Large intestine (tissue), 3 donors: Measurements from ENCODE around the gene KIRREL3. TPM values are rescaled to one million over a fixed set of nuclear protein-coding genes. Genes with fewer than 3 reads are reported as not detected.

ENCODE experiments used
- DNase-seq, 2 donors: peaks; one replicate each; pipeline versions ENCODE4 v3.0.0 to v3.0.0-alpha.2; 2013
- H3K27ac ChIP-seq: one replicate; pipeline ENCODE4 v1.5.1; 2013; ENCODE audit warnings: low read length
- H3K27me3 ChIP-seq: 2 replicates; pipeline ENCODE4 v1.6.1; 2013; ENCODE audit warnings: low read length; ENCODE audit not compliant: control insufficient read depth, insufficient read depth
- H3K36me3 ChIP-seq: 2 replicates; pipeline ENCODE4 v1.6.1; 2013; ENCODE audit warnings: low read length; ENCODE audit not compliant: control insufficient read depth, insufficient read depth
- H3K4me1 ChIP-seq: one replicate; pipeline ENCODE4 v1.6.1; 2013; ENCODE audit warnings: low read length; ENCODE audit not compliant: control insufficient read depth, insufficient read depth
- H3K4me3 ChIP-seq: one replicate; pipeline ENCODE4 v1.5.1; 2013; ENCODE audit warnings: low read length
- H3K9me3 ChIP-seq: one replicate; pipeline ENCODE4 v1.6.1; 2013; ENCODE audit warnings: mild to moderate bottlenecking, low read depth, low read length, moderate library complexity; ENCODE audit not compliant: control insufficient read depth
- WGBS: methylation state at CpG from one replicate; pipeline ENCODE4 v1.1.5; 2013; ENCODE audit warnings: low lambda C conversion rate; ENCODE audit not compliant: insufficient coverage; 5-methylcytosine and 5-hydroxymethylcytosine counted together
- polyA plus RNA-seq: library from polyadenylated mRNA; unstranded; fragments of 120-200 nt; gene quantifications from one replicate; pipeline ENCODE4 v1.2.1, GENCODE V29; 2013

KIRREL3 gene
- polyA plus RNA-seq, 1 donor = 0.96 TPM

DNA sequence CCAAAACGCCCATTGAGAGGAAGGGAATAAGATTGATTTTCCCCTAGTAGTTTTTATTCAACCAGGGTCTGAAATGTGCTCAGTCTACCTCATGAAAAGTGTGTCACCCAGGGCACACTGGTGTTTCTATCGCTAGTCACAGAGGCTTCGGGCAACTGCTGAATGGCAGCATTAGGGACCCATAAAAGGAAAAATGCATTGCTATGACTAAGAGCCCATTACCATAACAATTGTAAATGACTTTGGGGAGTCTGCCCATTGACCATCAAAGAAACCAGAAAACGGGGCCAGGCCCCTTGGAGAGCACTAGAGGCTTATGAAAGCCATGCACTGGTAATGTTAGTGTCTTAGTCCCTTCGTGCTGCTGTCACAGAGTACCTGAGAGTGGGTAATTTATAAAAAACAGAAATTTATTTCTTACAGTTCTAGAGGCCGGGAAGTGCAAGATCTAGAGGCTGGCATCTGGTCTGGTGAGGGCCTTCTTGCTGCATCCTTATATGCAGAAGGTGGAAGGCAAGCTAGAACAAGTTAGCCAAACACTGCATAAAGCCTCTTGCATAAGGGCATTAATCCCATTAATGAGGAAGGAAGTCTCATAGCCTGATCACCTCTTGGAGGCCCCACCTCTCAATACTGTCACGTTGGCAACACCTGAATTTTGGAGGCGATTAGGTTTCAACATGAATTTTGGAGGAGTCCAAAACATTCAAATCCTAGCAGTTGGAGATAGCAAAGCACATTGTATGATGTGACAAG is 338.4 kb downstream of the KIRREL3 start:
- Histone ChIP-seq H3K36me3 (no peaks in the 10 kb centered on the region), H3K27me3 (no peaks in the 10 kb centered on the region), H3K27ac (no peak overlapping the region), H3K4me3 (no peak overlapping the region), H3K9me3 (no peaks in the 10 kb centered on the region), H3K4me1 (no peaks in the 10 kb centered on the region)
- WGBS = 60% methylated on average over 1 of the region's 8 CpGs
- no peak for DNase-seq

DNA sequence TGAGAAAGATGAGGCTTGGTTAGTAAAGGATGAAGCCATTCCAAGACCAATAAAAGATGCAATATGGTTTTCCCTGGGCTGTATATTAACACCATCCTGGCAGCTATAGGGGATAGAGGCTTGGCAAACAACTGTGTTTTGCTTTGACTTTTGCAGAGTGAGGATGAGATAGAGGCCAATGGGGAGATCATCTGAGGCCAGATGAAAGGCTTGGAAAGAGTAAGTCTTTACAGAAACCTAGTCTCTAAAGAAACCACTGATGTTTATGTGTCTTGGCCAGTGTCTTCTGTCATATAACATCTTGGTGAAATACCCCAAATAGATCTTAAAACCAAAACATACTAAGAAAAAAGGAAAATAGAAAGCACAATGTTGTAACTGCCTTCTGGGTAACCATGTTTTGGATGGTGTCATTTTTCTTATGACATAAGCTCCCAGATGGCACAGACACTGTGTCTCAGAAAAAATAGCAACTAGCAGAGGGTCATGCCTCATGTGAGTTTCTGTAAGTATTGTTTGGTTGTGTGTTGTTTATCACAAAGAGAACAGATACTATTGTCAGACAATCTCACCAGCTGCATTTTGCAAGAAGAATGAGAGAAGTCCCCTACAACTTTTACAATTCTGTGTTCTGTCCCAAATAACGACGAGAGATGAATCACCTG is 339.7 kb downstream of the KIRREL3 start:
- H3K36me3 ChIP-seq = no peaks in the 10 kb centered on the region
- WGBS = 67% methylated on average over 2 of the region's 2 CpGs
- no peaks in the 10 kb centered on the region for H3K9me3 ChIP-seq
- H3K27me3 ChIP-seq = no peaks in the 10 kb centered on the region
- DNase-seq = no peak
- no peak overlapping the region for H3K27ac ChIP-seq
- H3K4me1 ChIP-seq = no peaks in the 10 kb centered on the region
- H3K4me3 ChIP-seq = no peak overlapping the region

DNA sequence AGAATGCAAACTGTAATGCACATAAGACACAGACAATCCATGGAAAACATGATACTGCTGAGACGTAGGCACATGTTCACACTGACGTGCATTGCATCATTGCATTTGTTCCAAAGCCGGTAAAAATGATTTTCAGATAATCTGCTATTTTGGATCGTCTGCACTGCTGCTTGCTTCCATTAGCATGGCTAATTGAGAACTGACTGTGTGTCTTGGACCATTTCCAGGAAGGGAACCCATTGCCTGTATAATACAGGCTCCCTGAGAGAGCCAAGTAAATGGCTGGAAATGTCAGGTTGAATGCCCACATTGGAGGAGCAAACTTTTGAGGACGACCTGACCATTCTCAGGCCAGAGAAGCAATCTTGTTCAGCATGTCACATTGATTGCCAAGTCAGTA is 340.2 kb downstream of the KIRREL3 start:
- H3K36me3 ChIP-seq = no peaks in the 10 kb centered on the region
- no peak overlapping the region for H3K27ac ChIP-seq
- no peak for DNase-seq
- H3K27me3 ChIP-seq = peaks cover 4% of the 10 kb centered on the region
- H3K4me1 ChIP-seq = no peaks in the 10 kb centered on the region
- no CpG with 5 or more reads among the region's 5 CpGs for WGBS
- no peak overlapping the region for H3K4me3 ChIP-seq
- no peaks in the 10 kb centered on the region for H3K9me3 ChIP-seq

DNA sequence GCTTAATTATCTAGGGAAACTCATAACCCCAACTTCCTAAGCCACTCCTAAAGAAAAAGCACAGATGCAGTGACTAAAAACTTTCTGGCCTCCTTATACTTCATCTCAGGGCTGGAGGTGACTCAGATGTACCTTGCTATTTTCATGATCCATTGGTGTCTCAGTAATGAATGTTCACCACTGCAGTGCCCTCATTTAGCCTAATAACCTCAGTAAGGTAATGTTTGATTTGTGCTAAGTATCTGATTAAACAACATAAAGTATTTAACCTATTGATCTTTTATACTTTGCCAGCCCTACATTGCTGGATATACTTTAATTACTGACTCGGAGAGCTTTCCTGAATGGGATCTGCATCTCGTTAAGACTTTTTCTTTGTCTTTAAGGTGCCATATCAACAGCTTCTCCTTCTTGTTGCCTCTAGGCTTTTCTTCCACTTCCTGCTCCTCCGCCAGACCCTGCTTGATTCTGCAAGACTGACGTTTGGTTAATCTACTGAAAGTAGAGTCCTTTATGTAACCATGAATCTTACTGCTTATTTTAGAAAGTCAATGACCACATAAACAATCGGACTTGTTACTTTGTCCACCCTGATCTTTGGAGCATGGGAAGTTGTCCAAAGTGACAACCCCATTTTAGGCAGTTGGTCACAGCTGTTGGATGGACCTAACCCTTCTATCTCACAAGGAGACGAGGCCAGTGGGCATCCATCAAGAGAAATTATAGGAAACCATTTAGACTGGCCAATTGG is 342.1 kb downstream of the KIRREL3 start:
- WGBS = 66% methylated on average over 3 of the region's 6 CpGs
- peaks cover 12% of the 10 kb centered on the region for H3K27me3 ChIP-seq
- H3K9me3 ChIP-seq = no peaks in the 10 kb centered on the region
- no peaks in the 10 kb centered on the region for H3K4me1 ChIP-seq
- H3K36me3 ChIP-seq = no peaks in the 10 kb centered on the region
- H3K27ac ChIP-seq = no peak overlapping the region
- DNase-seq = no peak
- H3K4me3 ChIP-seq = no peak overlapping the region

DNA sequence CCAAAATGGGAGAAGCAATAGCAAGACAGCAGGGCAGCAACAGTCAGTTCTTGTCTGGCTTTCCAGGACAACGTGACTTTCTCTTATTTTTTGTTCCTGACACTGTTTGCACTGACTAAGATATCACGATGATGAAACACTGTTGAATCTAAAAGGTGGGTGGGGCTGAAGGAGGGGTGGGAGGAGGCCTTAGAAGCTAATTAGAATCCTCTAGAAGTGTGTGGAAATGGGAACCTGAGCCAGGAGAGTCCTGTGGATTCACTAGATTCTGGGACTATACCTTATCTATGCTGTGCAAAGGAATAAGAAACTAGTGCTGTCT is 344.8 kb downstream of the KIRREL3 start:
- no peak for DNase-seq
- no peaks in the 10 kb centered on the region for H3K9me3 ChIP-seq
- H3K27me3 ChIP-seq = peaks cover 13% of the 10 kb centered on the region
- no peak overlapping the region for H3K27ac ChIP-seq
- H3K4me3 ChIP-seq = no peak overlapping the region
- H3K36me3 ChIP-seq = no peaks in the 10 kb centered on the region
- no CpG with 5 or more reads among the region's 2 CpGs for WGBS
- no peaks in the 10 kb centered on the region for H3K4me1 ChIP-seq

DNA sequence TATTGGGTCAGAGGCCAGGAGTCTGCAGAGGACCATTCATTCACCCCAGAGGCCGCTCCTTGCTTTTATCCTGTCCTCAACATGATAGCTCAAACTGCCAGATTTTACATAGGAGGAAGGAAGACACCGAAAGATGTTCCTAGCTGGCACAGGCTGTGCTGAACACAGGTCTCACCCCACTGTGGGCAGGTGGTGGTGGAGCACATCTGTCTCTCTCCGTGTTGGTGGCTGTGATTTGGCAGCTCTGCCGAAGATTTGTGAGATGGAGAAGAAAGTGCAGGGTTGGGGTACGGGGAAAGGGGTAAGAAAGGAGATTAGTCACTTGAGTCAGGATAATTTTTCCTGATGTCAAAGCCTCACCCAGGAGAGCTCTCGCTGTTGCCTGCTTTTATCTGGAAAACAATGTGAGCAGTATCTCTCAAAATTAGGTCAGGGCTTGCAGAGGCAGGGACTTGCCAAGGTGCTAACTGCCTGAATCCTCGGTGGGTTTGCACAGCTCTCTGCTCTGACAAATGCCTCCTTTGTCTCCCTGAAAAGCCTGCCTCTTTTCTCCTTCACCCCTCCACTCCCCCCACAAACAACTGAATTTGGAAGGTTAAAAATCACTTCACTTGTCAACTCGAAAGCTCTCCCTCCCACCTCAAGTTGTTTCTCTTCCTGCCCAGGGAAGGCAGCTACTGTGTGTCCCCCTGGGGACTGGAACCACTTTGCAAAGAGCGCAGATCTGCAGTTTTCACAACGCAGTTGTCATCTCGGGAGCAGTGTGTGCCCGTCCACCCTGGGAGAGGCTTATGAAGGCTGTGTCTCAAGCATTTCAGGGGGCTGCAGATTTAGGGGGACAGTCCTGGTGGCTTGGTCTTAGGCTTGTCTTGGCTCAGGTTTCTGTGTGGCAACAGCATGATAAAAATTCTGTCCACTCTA is 345.4 kb downstream of the KIRREL3 start:
- no peak for DNase-seq
- H3K27ac ChIP-seq = no peak overlapping the region
- no peak overlapping the region for H3K4me3 ChIP-seq
- no peaks in the 10 kb centered on the region for H3K4me1 ChIP-seq
- no peaks in the 10 kb centered on the region for H3K9me3 ChIP-seq
- WGBS = 20% methylated on average over 1 of the region's 12 CpGs
- H3K36me3 ChIP-seq = no peaks in the 10 kb centered on the region
- peaks cover 13% of the 10 kb centered on the region for H3K27me3 ChIP-seq

DNA sequence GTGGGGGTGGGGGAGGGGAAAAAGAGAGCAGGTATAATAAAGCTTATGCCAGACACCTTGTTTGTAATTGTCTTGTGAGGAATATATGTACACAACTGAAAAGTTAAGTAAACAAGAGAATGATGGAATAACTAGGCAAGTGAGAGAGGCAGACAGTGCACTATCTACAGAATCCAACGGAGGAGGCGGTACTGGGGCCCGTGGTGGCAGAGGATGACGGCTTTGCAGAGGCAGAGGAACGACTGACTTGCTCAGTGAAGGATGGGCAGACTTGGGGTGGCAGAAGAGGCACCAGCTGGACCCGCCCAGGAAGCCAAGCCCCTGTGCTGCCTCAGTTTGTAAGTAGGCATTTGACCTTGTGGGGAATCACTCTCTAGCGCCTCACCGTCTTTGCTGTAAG is 347.5 kb downstream of the KIRREL3 start:
- no peak overlapping the region for H3K27ac ChIP-seq
- DNase-seq = no peak
- no peaks in the 10 kb centered on the region for H3K4me1 ChIP-seq
- no peaks in the 10 kb centered on the region for H3K9me3 ChIP-seq
- WGBS = 89% methylated on average over 4 of the region's 8 CpGs
- no peaks in the 10 kb centered on the region for H3K36me3 ChIP-seq
- no peak overlapping the region for H3K4me3 ChIP-seq
- peaks cover 13% of the 10 kb centered on the region for H3K27me3 ChIP-seq

DNA sequence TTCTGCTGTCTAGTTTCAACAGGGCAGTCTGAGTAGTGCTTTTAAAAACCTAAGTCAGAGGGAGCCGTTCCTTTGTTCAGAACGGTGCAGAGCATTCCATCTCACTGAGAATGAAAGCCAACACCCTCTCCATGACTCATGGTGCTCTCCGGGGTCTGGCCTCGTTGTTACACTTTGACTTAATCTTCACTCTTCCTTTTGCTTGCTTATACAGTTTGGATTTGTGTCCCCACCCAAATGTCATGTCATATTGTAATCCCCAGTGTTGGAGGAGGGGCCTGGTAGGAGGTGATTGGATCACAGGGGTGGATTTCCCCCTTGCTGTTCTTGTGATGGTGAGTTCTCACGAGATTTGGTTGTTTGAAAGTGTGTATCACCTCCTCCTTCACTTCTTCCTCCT is 352.8 kb downstream of the KIRREL3 start:
- H3K4me1 ChIP-seq = no peaks in the 10 kb centered on the region
- WGBS = no CpG with 5 or more reads among the region's 5 CpGs
- DNase-seq = no peak
- no peaks in the 10 kb centered on the region for H3K36me3 ChIP-seq
- H3K9me3 ChIP-seq = no peaks in the 10 kb centered on the region
- H3K27ac ChIP-seq = no peak overlapping the region
- H3K27me3 ChIP-seq = no peaks in the 10 kb centered on the region
- H3K4me3 ChIP-seq = no peak overlapping the region

DNA sequence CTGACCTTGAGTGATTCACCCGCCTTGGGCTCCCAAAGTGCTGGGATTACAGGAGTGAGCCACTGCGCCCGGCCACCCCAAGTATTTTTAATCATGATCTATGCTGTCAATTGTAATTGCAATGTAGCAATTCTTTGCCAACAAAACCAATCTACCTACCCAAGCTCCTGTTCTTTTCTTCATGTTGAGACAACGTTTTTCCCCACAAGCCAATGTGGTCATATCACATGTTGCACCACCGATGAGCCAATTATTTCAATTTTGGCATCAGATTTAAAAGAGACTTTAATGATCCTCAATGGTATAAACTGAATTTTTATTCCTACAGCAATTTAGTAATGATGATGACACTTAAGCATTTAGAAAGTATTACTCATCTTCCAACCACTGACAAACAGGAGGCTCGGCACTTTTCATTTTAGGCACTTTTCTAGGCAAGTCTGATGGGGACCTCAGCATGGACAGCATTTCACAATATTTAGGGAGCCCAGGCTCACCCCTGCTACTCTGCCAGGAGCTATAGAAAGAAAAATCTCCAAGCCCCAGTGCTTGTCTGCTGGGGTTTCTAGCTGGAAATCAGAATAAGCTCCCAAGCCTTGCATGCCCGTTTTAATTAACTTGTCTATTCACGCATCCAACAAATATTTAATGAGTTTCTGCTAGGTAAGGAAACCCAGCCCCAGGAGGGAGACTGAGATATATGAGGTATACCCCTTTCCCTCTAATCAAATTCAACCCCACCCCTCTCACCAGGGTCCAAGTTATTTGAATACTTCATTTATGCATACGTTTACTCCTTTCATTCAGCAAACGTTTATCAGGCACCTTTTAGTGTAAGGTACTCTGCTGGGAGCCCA is 353.6 kb downstream of the KIRREL3 start:
- no peak overlapping the region for H3K4me3 ChIP-seq
- no peaks in the 10 kb centered on the region for H3K9me3 ChIP-seq
- no peaks in the 10 kb centered on the region for H3K27me3 ChIP-seq
- WGBS = 83% methylated on average over 2 of the region's 10 CpGs
- H3K4me1 ChIP-seq = no peaks in the 10 kb centered on the region
- no peaks in the 10 kb centered on the region for H3K36me3 ChIP-seq
- no peak for DNase-seq
- no peak overlapping the region for H3K27ac ChIP-seq
